Panc1 (cell line): ENCODE results near the gene INPP5A. TPM values are rescaled to one million over a fixed set of nuclear protein-coding genes. Genes with fewer than 3 reads are reported as not detected.

ENCODE experiments used
- ATAC-seq: fragments of 200-7000 bp; cut with Tn5 transposase; 2 replicates; pipeline ENCODE4 v1.9.1; 2020; ENCODE audit warnings: mild to moderate bottlenecking, moderate library complexity
- BruUV-seq: library from RNA; stranded (reverse); fragments of 400-500 nt; replicated peaks from 2 replicates; lab custom pipeline; 2021; lab: Mats Ljungman, UMichigan
- CTCF ChIA-PET: fragments of 300-600 bp; sonication (Branson Sonifier 250); formaldehyde crosslinking; loops from one replicate; lab custom pipeline; 2022; ENCODE audit warnings: antibody characterized with exemption; lab: Charles Lee
- POLR2A ChIA-PET: fragments of 300-600 bp; sonication (Branson Sonifier 250); formaldehyde crosslinking; loops from one replicate; lab custom pipeline; 2022; ENCODE audit warnings: antibody characterized with exemption; lab: Charles Lee
- DNase-seq: peaks from one replicate; pipeline ENCODE4 v3.0.0-alpha.2; 2010; ENCODE audit warnings: low read depth, low spot score
- H3K27ac ChIP-seq: 2 replicates; pipeline ENCODE4 v1.5.1; 2011; ENCODE audit warnings: mild to moderate bottlenecking, low read length, inconsistent platforms
- H3K27me3 ChIP-seq: fragments of 200-500 bp; sonication (Bioruptor generic); 2 replicates; pipeline ENCODE4 v1.6.0; 2014; ENCODE audit warnings: low read length, inconsistent platforms; ENCODE audit not compliant: control insufficient read depth, insufficient read depth
- H3K36me3 ChIP-seq: fragments of 200-500 bp; sonication (Bioruptor generic); 2 replicates; pipeline ENCODE4 v1.5.1; 2014; ENCODE audit warnings: inconsistent platforms, mild to moderate bottlenecking, low read length, moderate library complexity; ENCODE audit not compliant: control insufficient read depth, insufficient read depth
- H3K4me1 ChIP-seq: 2 replicates; pipeline ENCODE4 v1.5.1; 2011; ENCODE audit warnings: inconsistent platforms, mild to moderate bottlenecking, low read length, moderate library complexity; ENCODE audit not compliant: control insufficient read depth, insufficient read depth
- H3K4me3 ChIP-seq, 2 experiments: 2 replicates each; pipeline ENCODE4 v1.5.1; 2011 to 2012; ENCODE audit warnings: low read depth in 2 of 2, low read length in 2 of 2, mild to moderate bottlenecking in 2 of 2, inconsistent platforms in 1 of 2, moderate library complexity in 1 of 2
- H3K9me3 ChIP-seq: fragments of 200-500 bp; sonication (Bioruptor generic); 2 replicates; pipeline ENCODE4 v1.5.1; 2014; ENCODE audit warnings: low read depth, mild to moderate bottlenecking, inconsistent platforms, low read length, moderate library complexity; ENCODE audit not compliant: control insufficient read depth, insufficient read depth
- CTCF ChIP-seq: fragments of 450-650 bp; IDR thresholded peaks from 2 replicates; pipeline ENCODE4 v1.5.1; 2017; ENCODE audit warnings: mild to moderate bottlenecking
- POLR2AphosphoS5 ChIP-seq: IDR thresholded peaks from 2 replicates; pipeline ENCODE4 v1.6.1; 2012; ENCODE audit warnings: mild to moderate bottlenecking, low read depth, low read length, moderate library complexity
- SIN3A ChIP-seq: IDR thresholded peaks from 2 replicates; pipeline ENCODE4 v1.6.1; 2012; ENCODE audit warnings: low read depth, mild to moderate bottlenecking, low read length, moderate library complexity, borderline replicate concordance; ENCODE audit not compliant: insufficient read depth
- TCF7L2 ChIP-seq: IDR thresholded peaks from 2 replicates; pipeline ENCODE4 v1.6.1; 2011; ENCODE audit warnings: mild to moderate bottlenecking, low read depth, low read length, inconsistent platforms
- in situ Hi-C: cut with HindIII; loops from 2 replicates; pipeline ENCODE4 v1.10.0; 2016; ENCODE audit warnings: low sequenced_read_pairs, low pct_unique_long_range_greater_than_20kb
- intact Hi-C: fragments of 100-400 bp; cut with micrococcal nuclease; formaldehyde crosslinking; loops from one replicate; pipeline ENCODE4 v1.10.0; 2022; ENCODE audit not compliant: unreplicated experiment
- total RNA-seq: library from RNA; stranded (reverse); gene quantifications from one replicate; pipeline ENCODE4 v1.2.1, GENCODE V29; 2021; ENCODE audit not compliant: unreplicated experiment
- TF ChIP-seq, protein P1 (sequence below), 2 experiments: IDR thresholded peaks; 2 replicates each; pipeline ENCODE4 v1.6.1; 2011 to 2012; ENCODE audit warnings: low read depth in 2 of 2, control low read depth in 1 of 2, low read length in 1 of 2, mild to moderate bottlenecking in 1 of 2, moderate library complexity in 1 of 2; ENCODE audit not compliant: insufficient read depth in 1 of 2

Gene INPP5A
- total RNA-seq, 1 experiment from 2014 or later: 60.0 TPM

DNA sequence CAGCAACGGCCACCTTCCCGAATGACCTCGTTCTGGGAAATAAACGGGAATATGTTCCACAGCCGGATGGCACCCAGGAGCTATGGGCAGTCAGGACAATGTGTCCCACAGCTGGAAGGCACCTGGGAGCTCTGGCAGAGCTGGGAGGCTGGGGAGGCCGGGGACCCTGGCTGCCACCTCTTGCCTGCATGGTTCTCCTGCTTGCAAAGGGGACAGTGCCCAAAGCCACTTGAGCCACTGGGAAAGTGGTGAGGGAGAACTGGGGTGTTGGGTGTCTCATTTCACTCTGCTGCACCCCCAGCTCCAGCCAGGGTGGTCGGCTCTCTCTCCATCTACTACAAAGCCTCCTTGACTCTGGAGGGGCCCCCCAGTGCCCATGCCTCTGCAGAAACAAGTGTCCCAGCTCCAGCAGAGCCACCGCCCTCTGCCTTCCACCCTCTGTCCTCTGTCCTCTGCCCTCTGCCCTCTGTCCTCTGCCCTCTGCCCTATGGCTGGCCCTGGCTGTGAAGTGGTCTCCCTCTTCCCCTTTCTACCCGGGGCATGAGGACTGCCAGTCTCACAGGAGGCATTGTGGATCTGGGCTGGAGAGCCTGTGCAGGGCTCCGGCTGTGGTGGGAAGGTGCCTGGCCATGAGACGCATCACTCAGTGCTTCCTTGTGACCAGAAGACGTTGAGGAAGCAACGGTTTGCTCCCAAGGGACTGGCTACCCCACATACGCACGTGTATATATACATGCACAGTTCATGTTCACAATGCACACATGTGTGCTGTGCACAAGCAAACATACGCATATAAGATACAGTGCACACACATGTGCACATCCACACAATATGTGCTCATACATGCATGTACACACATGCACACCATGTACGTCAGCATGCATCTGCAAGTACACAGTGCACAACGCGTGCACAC is 21.5 kb upstream of the INPP5A start:
- in situ Hi-C loops: no loop called here
- intact Hi-C loops: no loop called here
- no TSS peak for BruUV-seq
- CTCF ChIA-PET: no interaction called here
- ATAC-seq (no peak), DNase-seq (no peak)
- peak overlapping the region; percentile 91 for H3K27ac ChIP-seq
- H3K4me3 ChIP-seq: peak overlapping the region in 1 of 2 experiments; percentile 56; a peak in 1 of 4 replicates
- H3K36me3 ChIP-seq: no peaks in the 10 kb centered on the region
- H3K9me3 ChIP-seq: no peaks in the 10 kb centered on the region
- POLR2A ChIA-PET: interaction anchor here (0.7 kb wide), 1 partner anchor 52 kb away, joined by 15 read pairs; no protein-coding TSS in a partner anchor
- peaks cover 59% of the 10 kb centered on the region for H3K4me1 ChIP-seq
- no peaks in the 10 kb centered on the region for H3K27me3 ChIP-seq
- no peak for TF ChIP-seq SIN3A

DNA sequence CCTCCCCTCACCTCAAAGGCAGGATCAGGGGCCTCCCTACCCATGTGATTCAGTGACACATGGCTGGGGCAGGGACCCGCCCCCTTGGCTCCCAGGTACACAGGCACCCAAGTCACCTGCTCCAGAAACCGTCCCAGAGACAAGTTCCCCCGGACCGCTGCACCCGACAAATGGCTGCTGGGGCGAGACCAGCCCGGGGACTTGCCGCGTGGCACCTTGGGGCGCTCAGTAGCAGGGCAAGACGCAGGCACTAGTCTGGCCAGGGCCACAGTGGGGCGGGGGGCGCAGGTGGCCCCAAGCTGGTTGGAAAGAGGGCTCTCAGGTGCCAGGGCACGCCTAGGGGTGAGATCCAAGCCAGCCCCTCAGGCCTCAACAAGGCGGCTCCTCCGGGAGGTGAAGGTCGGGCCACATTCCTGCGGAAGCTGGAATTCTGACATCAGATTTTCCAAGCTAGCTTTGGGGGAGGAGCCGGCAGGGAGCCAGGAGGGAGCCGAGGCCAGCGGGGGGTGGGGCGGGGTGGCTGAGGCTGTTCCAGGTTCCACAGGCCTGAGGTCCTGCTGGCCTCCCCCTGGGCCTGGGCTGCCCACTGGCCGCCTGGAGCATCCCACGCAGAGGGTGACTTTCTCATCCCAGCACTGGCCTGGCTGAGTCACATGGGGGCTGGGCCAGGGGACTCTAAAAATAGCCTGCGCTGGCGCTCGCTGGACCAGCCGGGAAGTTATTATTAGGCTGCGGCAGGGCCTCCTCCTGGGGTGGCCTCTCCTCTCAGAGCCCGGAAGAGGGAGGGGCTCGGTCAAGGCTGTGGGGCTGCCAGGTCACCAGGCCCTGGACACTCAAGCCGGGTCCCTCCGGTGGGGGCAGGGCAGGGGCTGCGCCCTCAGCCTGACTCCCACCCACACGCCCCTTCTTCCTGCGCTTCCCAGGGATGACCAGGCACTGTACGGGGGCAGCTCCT is 20.5 kb upstream of the INPP5A start:
- POLR2A ChIA-PET: interaction anchor here (0.7 kb wide), 1 partner anchor 53 kb away, joined by 15 read pairs; no protein-coding TSS in a partner anchor
- no peaks in the 10 kb centered on the region for H3K27me3 ChIP-seq
- intact Hi-C loops (no loop called here), in situ Hi-C loops (no loop called here)
- CTCF ChIA-PET: interaction anchor here (0.6 kb wide), 1 partner anchor 49 kb away, joined by 7 read pairs; no protein-coding TSS in a partner anchor
- no peaks in the 10 kb centered on the region for H3K9me3 ChIP-seq
- peaks cover 59% of the 10 kb centered on the region for H3K4me1 ChIP-seq
- TF ChIP-seq, protein P1, sequence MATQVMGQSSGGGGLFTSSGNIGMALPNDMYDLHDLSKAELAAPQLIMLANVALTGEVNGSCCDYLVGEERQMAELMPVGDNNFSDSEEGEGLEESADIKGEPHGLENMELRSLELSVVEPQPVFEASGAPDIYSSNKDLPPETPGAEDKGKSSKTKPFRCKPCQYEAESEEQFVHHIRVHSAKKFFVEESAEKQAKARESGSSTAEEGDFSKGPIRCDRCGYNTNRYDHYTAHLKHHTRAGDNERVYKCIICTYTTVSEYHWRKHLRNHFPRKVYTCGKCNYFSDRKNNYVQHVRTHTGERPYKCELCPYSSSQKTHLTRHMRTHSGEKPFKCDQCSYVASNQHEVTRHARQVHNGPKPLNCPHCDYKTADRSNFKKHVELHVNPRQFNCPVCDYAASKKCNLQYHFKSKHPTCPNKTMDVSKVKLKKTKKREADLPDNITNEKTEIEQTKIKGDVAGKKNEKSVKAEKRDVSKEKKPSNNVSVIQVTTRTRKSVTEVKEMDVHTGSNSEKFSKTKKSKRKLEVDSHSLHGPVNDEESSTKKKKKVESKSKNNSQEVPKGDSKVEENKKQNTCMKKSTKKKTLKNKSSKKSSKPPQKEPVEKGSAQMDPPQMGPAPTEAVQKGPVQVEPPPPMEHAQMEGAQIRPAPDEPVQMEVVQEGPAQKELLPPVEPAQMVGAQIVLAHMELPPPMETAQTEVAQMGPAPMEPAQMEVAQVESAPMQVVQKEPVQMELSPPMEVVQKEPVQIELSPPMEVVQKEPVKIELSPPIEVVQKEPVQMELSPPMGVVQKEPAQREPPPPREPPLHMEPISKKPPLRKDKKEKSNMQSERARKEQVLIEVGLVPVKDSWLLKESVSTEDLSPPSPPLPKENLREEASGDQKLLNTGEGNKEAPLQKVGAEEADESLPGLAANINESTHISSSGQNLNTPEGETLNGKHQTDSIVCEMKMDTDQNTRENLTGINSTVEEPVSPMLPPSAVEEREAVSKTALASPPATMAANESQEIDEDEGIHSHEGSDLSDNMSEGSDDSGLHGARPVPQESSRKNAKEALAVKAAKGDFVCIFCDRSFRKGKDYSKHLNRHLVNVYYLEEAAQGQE (IDR thresholded peaks at IDR 0.05; ENCODE audit: insufficient read depth in 1 of 2, low read depth in 2 of 2, low read length in 1 of 2): 0 out of 4 replicates have a peak, but pooled peaks of 1 of the 2 experiments have one; percentile 16
- TF ChIP-seq POLR2AphosphoS5 (peak; percentile 85; the same call in 1 of the 2 replicates), TCF7L2 (0 out of 2 replicates have a peak, but pooled peaks have one; percentile 19), SIN3A (peak; percentile 75; the same call in 1 of the 2 replicates), CTCF (no peak)
- no TSS peak for BruUV-seq
- DNase-seq: peak; percentile 72
- ATAC-seq: peak; percentile 84
- peak overlapping the region; percentile 91 for H3K27ac ChIP-seq
- H3K36me3 ChIP-seq: no peaks in the 10 kb centered on the region
- peak overlapping the region; percentile 14 to 56 for H3K4me3 ChIP-seq
